GM18519 (cell line): ENCODE results near the gene SLC25A11.
"Not testable (repeated sequence)": the region's sequence is repeated elsewhere in the genome, so short reads cannot be mapped to it uniquely, and the experiment has no call there.

Source experiments
- ATAC-seq: cut with Tn5 transposase; IDR thresholded peaks from one replicate; pipeline ENCODE4 v1.9.1; 2021; ENCODE audit warnings: mild to moderate bottlenecking, moderate library complexity; ENCODE audit not compliant: unreplicated experiment, low FRiP score

Gene SLC25A11

GRCh38 chr17:4921320-4921719 is 18.5 kb downstream of the SLC25A11 start:
- no peak for ATAC-seq

- ATAC-seq: no peak
Observed at GRCh38 chr17:4920351-4921048, 19.3 kb downstream of the SLC25A11 start.

GRCh38 chr17:4919511-4920047 is 20.3 kb downstream of the SLC25A11 start:
- no peak for ATAC-seq

- ATAC-seq: not testable (repeated sequence)
Observed at GRCh38 chr17:4914551-4914950, 25.3 kb downstream of the SLC25A11 start.

GRCh38 chr17:4913994-4914393 is 25.9 kb downstream of the SLC25A11 start:
- no peak for ATAC-seq

DNA sequence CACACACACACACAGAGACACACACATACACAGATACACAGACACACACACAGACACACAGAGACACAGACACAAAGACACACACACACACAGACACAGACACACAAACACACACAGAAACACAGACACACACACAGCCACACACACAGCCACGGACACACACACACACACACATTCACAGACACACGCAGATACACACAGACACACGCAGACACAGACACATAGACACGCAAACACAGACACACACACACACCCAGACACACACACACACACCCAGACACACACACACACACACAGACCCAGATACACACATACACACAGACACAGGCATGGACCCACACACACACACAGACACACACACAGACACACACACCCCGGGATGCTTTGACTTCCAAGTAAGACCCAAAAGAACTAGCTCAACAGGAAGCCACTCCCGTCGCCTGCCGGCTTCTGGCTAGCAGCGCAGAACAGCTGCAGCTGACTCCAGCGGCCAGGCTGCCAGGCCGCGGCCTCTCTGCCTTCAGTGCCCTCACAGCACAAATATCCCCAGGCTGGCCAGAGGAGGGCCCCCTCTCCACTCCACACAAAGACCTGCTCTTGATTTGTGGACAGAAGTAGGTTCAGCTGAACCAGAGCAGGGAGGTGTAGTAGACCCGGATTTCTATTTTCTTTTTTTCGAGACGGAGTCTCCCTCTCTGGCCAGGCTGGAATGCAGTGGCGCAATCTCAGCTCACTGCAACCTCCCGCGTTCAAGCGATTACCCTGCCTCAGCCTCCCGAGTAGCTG is 30.9 kb downstream of the SLC25A11 start:
- no peak for ATAC-seq

- ATAC-seq: no peak
Observed at GRCh38 chr17:4908301-4908700, 31.5 kb downstream of the SLC25A11 start.

GRCh38 chr17:4906642-4907041 is 33.2 kb downstream of the SLC25A11 start:
- not testable (repeated sequence) for ATAC-seq

DNA sequence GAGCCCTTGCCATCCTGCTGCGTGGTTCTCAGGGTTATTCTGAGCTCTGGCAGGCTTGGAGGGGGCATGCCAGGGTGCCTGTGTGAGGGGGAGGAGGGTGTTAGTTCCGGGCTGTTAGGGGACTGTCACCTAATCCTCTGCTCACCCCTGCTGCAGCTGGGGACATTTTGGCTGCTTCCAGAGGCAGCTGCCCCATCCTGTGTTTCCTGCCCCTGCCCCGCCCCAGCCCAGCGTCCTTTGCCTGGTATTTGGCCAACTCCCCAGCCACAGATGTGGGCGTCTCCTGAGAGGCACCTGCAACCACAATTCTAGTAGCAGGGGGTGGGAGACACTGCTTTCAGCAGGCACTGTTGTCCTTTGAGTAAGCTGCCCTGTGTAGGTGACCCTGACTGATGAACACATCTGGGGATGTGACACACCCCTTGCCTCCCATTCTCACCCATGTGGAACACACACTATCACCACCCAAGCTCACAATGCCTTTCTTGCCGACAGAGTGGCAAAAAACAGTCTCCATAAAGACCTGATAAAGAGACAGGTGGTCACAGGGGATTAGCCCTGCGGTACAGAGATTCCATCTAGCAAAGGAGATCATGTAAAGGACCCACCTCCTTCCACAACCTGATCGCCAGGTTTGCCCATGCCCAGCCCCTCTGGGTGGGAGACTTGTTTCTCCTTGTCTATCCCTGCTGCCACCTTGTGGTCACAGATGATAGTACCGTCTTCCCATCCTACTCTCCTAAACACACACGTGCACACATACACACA is 36.6 kb downstream of the SLC25A11 start, which contains the start of gene CHRNE:
Gene CHRNE, minus strand, starts transcription at position 48 of the 768 bp plus-strand sequence. Its CDS starts 35 bp downstream, at position 13.
- no peak for ATAC-seq

- ATAC-seq: no peak
Observed at GRCh38 chr17:4902540-4902939, 37.3 kb downstream of the SLC25A11 start.

- ATAC-seq: no peak
Observed at GRCh38 chr17:4901648-4902344, 38.0 kb downstream of the SLC25A11 start.

GRCh38 chr17:4901108-4901647 is 38.7 kb downstream of the SLC25A11 start:
- no peak for ATAC-seq

DNA sequence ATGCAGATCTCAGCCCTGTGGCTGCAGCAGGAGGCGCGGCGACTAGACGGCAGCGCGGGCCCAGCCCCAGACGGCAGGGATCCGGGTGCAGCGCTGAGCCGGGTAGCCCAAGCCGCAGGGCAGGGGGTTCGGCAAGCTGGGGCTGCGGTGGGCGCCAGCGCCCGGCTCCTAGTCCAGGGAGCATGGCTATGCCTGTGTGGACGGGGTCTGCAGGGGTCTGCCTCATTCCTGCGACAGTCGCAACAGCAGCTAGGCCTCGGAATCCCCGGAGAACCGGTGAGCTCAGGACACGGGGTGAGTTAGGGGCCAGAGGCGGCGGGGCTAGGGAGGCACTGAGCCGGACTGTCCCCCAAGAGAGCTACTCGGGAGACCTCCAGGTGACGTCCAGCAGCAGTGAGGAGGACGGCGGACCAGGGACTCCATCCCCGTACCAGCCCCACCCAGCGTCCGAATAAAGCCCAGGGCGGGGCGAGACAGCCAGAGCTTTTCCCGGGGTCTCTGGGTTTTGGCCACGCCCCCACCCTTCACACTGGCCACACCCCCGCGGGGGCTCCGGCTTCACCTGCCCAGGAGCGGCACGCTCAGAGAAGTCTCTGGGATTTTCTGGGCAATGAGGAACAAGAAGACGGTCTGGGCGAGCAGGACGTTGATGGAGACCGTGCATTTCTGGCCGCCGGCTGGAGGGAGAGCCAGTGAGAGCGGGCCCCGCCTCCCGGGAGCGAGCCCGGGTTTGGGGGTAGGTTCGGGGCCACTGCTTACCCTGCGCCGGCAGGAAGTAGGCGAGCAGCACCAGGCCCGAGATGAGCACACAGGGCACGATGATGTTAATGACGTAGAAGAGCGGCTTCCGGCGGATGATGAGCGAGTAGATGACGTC is 39.4 kb downstream of the SLC25A11 start:
- ATAC-seq: no peak

- no peak for ATAC-seq
Observed at GRCh38 chr17:4899341-4900230, 40.3 kb downstream of the SLC25A11 start, which contains the start of gene C17orf107. Gene C17orf107, plus strand, starts transcription at chr17:4899536. Its CDS starts 227 bp downstream, at chr17:4899763.

GRCh38 chr17:4898927-4899326 is 40.9 kb downstream of the SLC25A11 start:
- no peak for ATAC-seq

DNA sequence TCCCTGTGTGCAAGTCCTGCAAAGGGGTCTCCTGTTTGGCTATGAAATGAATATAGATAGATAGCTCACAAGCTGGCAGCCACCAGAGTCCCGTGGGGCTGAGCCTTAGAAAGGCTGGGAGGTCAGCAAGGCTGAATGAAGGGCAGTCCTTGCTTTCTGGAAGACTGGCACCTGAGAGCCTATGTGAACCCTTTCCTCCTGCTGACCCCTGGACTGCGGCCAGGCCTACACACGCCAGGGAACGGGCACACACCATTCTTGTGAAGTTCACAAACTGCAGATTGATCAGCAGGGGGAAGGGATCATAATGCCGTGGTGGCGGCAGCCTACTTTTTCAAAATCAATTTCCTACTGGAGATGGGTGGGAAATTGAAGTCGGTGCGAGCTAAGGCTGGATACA is 41.5 kb downstream of the SLC25A11 start:
- no peak for ATAC-seq

GRCh38 chr17:4897785-4898184 is 42.1 kb downstream of the SLC25A11 start:
- no peak for ATAC-seq

DNA sequence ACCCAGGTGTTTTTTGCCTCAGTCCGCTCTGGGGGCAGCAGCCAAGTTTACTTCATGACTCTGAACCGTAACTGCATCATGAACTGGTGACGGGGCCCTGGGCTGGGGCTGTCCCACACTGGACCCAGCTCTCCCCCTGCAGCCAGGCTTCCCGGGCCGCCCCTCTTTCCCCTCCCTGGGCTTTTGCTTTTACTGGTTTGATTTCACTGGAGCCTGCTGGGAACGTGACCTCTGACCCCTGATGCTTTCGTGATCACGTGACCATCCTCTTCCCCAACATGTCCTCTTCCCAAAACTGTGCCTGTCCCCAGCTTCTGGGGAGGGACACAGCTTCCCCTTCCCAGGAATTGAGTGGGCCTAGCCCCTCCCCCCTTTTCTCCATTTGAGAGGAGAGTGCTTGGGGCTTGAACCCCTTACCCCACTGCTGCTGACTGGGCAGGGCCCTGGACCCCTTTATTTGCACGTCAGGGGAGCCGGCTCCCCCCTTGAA is 42.6 kb downstream of the SLC25A11 start:
- no peak for ATAC-seq
